ENCODE measurements around the gene NCK2.

Gene NCK2

DNA sequence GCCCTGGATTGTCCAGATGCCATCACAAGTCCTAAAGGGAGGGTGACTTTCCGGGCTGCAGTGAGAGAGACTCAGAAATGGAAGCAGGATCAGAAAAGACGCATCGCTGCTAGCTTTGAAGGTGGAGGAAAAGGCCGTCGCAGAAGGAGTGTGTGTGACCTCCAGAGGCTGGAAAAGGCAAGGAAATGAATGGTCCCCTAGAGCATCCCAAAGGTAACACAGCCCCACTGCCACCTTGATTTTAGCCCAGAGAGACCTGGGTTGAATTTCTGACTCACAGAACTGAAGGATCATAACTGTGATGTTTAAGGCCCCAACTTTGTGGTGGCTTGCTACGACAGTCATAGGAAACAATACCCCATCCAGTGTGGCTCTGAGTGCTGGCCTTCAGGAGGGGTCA, 8.6 kb upstream of the NCK2 start:
- no peak for DNase-seq

GRCh38 chr2:105737980-105738657, 6.6 kb upstream of the NCK2 start:
- no peak for DNase-seq

- DNase-seq: no peak
Observed at GRCh38 chr2:105738658-105739241, 6.0 kb upstream of the NCK2 start.

DNA sequence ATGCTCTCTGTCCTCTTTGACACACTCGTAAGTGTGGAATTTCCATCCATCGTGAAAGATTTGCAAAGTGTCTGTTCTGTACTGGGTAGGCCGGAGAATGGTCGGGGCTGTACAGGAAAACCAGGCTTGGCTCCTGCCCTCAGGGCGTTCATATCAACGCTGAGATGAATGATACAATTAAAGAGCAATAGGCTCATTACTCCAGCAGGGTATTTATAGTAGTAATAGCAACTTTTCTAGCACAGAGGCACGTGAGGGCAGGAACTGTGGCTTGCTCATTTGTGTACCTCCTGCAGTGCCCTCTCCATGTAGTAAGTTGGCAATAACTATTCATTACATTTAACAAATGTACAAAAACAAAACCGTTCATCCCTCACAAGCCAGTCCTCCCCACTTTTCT, 5.3 kb upstream of the NCK2 start:
- no peak for DNase-seq

- no peak for DNase-seq
Observed at GRCh38 chr2:105739944-105740530, 4.7 kb upstream of the NCK2 start.

- DNase-seq: peak in 1 of 3 donors; percentile 12
Observed at GRCh38 chr2:105741174-105741573, 3.5 kb upstream of the NCK2 start.

- DNase-seq: no peak
Observed at GRCh38 chr2:105741617-105742016, 3.1 kb upstream of the NCK2 start.

DNA sequence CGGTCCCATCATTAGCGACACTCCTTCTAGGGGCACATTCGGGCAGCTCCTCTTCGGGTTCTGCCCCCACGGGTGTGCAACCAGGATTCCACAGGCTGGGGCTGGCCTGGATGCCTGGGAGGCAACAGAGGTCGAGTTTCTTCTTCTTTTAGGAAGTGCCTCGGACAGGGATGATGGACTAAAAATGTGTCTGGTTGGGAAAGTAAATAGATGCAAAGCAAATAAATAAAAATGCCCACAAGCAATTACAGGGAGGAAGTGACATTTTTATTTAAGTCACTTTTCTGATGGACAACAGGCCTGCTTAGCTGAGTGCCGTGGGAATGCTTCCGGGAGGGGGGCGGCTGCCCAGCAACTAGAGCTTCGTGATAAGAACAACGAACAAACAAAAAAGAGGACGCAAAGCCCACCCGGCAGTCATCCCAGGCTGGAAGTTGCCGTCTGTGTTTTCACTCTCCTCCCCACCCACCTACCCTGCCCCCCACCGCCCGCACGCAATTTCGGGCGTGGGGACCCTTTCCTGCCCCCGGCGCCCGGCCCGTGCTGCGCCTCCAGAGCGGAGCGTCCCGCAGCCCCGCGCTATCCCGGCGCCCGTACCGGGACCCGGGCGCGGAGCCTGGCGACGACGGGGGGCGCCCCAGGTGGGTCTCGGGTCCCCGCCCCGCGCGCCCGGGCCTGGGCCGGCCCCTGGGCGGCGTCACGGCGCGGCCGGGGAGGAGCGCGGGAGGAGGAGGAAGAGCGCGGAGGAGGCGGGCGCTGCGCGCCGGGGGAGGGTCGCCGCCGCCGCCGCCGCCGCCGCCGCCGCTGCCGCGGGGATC, 412 bp upstream of the NCK2 start:
- peak; percentile 70 to 91 (median 77) for DNase-seq

DNA sequence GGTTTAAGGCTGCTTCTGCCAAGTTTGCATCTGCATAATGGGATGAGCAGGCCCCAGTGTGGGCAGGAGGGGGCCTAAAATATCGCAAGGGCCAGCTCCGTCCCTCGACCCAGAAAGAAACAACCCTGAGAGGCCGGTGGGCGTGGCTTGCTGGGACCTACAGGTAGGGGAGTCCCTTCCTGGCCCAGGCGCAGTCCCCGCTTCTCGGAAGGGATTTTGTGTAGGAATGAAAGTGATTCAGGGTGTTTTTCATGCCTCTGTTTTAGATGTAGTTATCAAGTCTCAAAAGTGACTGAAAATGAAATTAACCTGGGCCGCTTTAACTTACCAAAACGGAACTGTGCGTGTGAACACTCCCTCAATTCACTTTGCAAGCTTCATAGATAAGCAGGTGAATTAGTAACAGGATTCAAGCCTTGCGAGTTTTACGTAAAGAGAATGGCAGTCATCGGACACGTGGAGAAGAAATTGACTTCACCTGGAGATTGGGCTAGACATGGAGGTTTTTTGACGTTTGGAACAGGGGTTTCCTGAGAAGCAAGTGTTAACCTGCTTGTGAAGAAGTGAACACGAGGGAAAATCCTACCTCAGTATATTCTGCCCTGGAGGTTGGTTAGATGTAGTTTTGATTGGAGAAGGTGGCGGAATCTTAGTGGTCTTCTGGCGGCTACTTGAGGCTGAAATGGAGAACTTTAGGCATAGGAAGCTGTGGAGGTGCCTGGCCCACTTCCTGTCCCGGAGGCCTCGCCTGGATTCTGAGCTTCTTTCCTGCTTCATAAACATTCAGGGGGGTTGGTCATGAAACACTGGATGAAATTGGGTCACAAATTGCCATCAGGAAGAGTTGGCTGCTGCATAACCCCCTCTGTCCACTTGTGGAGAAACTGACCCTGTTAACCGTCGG, 1.7 kb downstream of the NCK2 start:
- DNase-seq: peak; percentile 54 to 76 (median 71)

GRCh38 chr2:105747254-105747894, 2.7 kb downstream of the NCK2 start:
- DNase-seq: peak; percentile 53 to 83 (median 66)

- DNase-seq: peak; percentile 49 to 77 (median 52)
Observed at GRCh38 chr2:105747991-105748390, 3.3 kb downstream of the NCK2 start.

DNA sequence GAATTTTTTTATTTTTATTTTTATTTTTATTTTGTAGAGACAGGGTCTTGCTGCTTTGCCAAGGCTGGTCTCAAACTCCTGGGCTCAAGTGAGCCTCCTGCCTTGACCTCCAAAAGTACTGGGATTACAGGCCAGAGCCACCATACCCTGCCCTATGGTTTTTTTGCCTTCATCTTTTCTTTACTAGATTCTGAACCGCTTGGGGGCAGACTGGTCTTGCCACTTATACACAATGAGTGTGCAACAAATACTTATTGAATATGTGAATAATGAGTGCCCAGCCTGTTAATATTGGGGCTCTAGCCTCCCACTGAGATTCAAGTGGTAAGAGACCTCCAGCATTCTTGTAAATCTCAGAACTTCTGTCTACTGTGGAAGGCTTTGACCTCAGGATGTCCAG, 3.9 kb downstream of the NCK2 start:
- no peak for DNase-seq

DNA sequence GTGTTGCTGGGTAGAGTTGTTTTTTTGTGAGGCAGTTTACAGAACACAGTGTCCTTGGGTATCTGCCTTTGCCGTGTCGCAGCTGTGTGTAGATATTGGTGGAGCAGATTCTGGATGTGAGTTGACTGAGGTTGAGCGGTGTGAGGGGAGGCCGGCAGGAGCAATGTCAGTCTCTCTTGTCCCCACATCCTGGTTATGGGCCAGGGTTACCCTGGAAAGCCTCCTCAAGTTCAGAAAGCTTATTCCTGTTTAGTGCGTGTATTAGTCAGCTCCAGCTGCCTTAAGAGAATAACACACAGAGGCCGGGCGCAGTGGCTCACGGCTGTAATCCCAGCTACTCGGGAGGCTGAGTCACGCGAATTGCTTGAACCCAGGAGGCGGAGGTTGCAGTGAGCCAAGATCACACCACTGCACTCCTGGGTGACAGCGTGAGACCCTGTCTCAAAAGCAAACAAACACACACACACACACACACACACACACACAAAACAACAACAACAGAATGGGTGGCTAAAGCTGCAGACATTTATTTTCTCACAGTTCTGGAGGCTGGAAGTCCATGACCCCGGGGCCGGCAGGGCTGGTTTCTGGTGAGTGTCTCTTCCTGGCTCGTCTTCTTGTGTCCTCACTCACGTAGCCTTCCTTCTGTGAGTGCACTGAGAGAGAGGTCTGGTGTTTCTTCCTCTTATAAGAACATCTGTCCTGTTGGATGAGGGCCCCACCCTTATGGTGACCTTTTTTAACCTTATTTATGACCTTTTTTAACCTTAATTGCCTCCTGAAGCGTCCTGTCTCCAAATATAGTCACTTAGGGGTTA, 5.1 kb downstream of the NCK2 start:
- DNase-seq: peak in 2 of 3 donors; percentile 11 to 14

- DNase-seq: no peak
Observed at GRCh38 chr2:105750735-105751134, 6.0 kb downstream of the NCK2 start.

DNA sequence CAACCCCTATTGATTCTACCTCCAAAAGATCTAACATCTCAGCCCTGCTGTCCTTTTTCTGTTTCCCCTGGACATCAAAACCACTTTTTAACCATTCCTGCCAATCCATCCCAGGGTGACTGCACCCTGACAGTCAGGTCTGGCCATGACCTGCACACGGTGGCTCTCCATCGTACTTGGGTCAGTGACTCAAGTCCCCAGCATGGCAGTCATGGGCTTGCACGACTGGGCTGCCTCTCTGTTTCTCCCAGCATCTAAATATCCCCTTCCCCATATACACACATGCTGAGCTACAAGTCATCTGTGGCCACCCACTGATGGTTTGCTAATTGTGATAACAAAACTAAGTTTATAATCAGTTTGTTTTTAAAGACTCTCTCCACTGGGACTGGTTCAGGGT, 6.6 kb downstream of the NCK2 start:
- DNase-seq: no peak

- DNase-seq: no peak
Observed at GRCh38 chr2:105752691-105753358, 8.1 kb downstream of the NCK2 start.

DNA sequence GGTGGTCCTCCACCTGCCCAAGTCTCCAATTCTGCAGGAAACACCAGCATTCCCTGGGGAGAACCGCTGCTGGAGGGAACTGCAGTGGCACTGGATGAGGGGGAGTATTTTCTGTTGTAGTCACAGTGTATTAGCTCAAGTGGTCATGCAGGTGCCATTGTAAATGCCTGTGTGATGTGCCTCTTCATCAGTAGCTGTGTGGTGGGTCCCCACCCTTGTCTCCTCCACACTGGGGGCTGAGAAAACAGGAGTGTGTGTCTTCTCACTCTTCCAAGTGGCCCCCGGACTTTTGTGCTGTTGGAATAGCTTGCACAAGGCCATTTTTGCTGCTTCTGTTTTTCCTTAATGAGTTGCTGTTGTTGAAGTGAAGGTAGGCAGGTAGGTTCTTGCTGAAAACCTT, 8.7 kb downstream of the NCK2 start:
- DNase-seq: no peak

GRCh38 chr2:105754011-105754410, 9.3 kb downstream of the NCK2 start:
- DNase-seq: no peak

GRCh38 chr2:105754994-105755393, 10.3 kb downstream of the NCK2 start:
- peak; percentile 17 to 49 (median 48) for DNase-seq

DNA sequence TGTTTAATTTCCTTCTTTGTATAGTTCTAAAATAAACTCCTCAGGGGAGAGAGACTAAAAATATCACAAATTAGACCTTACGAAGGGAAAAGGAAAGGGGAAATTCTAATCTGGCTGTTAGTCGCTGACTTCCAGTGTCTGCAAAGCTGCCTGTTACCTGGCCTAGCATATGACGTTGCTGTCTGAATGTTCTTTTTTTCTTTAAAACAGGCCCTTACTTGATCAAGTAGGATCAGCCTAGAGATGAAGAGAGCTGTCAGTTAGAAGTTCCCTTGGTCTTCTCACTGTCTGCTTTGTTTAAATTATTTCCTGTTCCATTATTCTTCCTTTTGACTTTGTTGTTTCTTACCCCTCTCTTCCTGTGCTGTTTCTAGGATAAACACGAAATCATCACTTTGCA, 11.2 kb downstream of the NCK2 start:
- DNase-seq: no peak

DNA sequence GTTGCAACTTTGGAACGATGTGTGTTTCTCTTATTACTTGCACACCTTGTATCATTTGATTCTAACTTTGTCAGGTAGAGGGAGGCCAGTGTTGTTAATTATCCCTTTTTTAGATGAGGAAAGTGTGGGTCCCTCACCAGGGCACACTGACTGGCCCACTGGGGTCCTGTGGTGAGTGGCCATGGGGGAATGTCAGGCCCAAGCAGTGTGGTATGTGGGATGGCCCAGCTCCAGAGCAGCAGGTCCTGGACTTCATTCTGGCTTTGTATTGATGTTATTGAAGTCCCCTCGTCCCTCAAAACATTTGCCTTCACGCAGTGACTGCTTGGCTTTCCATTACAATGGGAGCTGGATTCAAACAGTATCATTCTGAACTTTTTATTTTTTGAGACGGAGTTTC, 11.7 kb downstream of the NCK2 start:
- DNase-seq: no peak
